HG03571 (cell line): ENCODE data around the gene CCDC30.
"Not testable (repeated sequence)": the region's sequence is repeated elsewhere in the genome, so short reads cannot be mapped to it uniquely, and the experiment has no call there.

Experiments
- ATAC-seq: cut with Tn5 transposase; IDR thresholded peaks from one replicate; pipeline ENCODE4 v1.9.1; 2021; ENCODE audit not compliant: unreplicated experiment

The CCDC30 gene

DNA sequence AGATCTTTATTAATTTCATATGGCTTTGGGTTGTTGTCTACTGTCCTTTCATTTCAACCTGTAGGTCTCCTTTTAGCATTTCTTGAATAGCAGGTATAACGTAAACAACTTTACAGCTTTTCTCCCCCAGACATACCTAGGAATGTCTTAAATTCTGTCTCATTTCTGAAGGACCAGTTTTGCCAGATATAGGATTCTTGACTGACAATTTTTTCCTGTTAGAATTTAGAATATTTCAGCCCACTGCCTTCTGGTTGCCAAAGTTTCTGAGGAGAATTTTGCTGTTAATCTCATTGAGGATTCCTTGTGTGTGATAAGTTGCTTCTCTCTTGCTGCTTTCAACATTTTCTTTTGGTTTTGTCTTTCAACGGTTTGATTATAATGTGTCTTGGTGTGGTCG is 60.1 kb downstream of the CCDC30 start:
- ATAC-seq: no peak

DNA sequence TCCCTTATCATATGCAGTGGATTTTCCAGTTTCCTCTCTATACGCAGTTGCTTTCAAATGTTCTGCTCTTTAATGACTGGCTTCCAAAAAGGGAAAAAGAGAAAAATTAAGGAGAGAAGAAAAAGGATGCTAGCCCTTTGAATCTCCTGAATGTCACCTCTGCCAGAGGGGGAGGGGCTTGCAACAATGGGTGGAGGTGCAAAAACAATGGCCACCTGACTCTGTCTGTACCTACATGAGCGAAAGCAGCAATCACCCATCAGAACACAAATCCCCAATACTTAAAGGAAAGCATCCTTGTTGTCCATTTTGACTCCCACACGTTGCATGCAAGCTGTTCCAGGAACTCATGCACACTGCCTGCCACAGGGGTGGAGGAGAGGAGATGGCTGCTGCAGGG is 61.2 kb downstream of the CCDC30 start:
- no peak for ATAC-seq

DNA sequence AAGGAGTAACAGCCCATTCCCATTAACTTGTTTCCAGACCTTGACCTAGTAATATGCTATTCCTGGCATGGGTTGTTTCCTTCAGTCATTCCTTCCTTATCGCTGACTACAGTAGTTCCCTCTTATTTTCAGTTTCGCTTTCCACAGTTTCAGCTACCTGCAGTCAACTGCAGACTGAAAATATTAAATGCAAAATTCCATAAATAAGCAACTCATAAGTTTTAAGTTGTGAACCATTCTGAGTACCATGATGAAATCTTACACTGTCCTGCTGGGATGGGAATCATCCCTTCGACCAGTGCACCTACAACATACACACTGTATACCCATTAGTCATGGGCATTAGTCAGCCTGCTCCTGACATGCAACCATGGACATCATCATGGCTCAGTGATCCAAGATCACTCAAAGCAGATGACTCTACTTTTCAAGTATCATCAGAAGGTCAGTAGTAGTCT is 66.7 kb downstream of the CCDC30 start:
- ATAC-seq: no peak

DNA sequence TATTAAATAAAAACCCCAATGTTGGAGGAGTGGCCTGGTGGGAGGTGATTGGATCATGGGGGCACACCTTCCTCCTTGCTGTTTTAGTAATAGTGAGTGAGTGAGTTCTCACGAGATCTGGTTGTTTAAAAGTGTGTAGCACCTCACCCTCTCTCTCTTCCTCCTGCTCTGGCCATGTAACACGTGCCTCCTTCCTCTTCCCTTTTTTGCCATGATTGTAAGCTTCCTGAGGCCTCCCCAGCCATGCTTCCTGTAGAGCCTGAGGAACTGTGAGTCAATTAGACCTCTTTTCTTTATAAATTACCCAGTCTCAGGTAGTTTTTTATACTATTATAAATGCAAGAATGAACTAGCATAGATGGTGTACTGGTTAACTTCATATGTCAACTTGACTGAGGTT is 68.0 kb downstream of the CCDC30 start:
- ATAC-seq: no peak

DNA sequence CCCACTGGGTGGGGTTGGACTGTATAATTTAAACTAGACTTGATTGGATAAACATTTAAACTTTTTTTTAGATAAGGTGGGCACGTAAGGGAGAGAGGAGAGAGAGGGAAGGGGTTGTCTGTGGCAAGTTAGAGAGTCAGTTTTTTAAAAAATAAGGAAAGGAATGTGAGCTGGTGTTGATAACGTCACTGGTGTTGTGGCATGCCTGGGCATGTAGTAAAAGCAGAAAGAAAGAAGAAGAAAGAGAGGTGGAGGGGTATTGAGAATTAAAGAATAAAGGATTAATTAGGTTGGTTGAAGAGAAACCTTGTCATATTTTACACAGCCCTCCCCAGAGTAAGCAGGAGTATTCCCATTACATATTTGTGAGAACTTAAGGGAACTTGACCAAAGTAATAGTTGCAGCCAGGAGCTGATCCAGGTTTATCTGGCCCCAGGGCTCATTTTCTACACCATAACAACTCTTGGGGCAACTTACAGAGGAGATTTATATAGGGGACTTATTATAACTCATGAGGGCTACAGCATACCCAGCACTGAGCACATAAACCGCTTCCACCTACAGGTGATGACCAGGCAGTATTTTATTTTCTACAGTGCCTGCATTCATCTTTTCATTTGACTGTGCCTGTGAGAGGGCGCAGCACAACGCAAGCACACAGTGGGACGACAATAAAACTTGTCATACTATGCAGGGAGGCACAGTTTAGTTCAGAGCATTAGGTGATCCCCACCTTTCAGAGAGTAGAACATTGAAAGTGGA is 70.2 kb downstream of the CCDC30 start:
- ATAC-seq: no peak

DNA sequence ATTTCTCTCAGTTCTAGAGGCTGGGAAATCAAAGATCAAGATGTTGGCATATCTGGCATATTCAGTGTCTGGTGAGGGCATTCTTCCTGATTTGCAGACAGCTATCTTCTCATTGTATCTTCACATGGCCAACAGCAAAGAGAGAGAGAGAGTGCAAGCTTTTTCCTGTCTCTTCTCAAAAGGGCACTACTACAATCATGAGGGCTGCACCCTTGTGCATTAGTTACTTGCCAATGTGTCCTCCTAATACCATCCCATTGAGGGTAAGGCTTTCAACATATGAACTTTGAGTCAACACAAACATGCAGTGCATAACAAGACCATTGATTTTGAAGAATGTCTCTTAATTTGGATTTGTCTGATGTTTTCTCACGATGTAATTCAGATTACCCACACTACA is 78.0 kb downstream of the CCDC30 start:
- no peak for ATAC-seq

DNA sequence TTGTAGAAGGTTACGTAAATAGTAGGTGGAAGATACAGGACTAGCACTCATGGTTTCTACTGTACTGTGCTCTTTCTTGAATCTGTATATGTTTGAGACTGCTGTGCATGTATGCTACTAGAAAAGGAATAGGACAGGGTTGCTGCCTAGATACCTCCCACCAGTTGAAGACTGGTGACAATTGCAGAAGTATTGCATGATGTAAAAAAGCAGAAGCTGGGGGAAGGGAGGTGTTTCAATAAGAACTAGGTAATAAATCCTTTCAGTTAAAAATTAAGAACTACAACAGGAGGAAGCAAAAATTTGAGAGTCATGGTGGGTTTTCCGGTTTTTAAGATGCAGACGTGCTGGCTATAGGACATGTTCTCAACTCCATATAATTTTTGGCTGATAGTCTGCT is 88.1 kb downstream of the CCDC30 start:
- no peak for ATAC-seq

DNA sequence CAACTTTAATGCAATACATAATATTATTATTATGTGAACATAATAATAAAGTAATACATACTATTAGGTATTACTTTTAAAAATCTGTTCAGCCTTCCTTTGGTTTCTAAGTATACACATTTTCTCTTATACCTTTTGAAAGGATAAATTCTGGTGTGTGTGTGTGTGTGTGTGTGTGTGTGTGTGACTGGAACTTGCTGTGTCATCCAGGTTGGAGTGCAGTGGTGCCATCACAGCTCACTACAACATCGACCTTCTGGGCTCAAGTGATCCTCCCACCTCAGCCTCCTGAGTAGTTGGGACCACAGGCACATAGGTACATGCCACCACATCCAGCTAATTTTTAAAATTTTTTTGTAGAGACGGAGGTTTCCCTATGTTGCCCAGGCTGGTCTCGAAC is 88.5 kb downstream of the CCDC30 start:
- no peak for ATAC-seq

DNA sequence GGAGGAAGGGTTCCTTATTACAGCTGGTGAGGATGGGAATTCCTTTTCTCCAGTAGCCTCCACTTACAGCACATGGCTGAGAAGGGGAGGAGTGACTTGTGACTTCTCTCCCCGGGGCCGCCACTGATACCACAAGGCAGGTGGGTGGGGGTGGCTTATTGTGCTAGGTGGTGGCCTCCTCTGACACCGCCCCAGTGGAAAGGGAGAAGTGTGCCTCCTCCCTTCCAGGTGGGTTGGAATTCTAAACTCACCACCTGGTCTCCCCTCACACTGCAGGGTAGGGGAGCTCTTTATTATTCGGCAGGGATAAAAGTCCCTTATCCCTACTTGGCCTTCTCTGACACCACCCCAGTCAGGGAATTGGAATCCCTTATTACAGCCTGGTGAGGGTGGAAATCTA is 89.5 kb downstream of the CCDC30 start:
- no peak for ATAC-seq

DNA sequence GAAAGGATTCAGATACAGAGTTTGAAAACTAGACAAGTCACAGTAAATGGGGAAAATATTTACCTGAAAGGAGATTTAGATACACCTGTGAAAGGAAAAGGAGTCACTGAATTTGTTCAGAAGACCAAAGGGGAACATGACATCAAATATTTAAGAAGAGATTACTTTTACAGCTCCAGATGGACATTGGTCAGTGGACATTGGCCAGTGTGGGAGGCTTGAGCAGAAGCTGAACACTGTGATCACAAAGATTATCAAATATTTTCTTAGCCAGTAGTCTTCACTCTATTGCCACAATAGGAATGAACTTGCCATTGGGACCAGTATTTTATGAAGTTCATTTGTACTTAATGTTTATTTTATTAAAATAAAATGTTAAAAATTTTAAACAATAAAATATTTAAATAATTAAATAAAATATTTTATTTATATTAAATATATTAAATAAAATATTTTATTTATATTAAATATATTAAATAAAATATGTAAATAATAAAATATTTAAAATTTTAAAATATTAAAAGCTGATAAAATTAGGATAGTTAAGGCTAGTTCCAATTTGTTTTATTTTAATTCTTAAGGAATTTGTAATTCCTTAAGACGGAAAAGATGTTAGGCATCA is 94.3 kb downstream of the CCDC30 start:
- no peak for ATAC-seq

DNA sequence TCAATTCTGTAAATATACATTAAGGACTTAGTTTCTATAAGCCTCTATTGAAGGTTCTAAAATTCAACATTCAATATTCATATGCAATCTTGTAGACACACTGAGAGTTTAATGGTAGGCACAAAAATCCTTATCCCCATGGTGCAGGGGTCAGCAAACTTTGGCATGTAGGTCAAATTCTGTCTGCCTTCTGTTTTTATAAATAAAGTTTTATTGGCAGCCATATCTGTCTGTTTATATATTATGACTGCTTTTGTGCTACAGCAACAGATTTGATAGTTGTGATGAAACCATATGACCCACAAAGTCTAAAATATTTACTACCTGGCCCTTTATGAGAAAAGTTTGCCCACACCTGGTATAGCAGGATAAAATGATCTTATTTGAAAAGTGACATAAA is 104.0 kb downstream of the CCDC30 start:
- no peak for ATAC-seq

DNA sequence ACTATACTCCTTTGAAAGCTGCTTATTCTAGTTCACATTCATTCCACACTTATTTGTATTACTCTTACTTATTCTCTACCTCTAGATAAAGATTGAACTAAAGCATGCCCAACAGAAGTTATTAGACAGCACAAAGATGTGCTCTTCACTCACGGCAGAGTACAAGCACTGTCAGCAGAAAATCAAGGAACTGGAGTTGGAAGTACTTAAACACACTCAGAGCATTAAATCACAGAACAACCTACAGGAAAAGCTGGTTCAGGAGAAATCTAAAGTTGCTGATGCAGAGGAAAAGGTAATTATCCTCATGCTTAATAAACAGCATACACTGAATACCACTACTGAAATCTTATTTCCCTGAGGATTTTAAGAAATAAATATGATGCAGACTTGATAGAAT is 113.8 kb downstream of the CCDC30 start:
- ATAC-seq: no peak

DNA sequence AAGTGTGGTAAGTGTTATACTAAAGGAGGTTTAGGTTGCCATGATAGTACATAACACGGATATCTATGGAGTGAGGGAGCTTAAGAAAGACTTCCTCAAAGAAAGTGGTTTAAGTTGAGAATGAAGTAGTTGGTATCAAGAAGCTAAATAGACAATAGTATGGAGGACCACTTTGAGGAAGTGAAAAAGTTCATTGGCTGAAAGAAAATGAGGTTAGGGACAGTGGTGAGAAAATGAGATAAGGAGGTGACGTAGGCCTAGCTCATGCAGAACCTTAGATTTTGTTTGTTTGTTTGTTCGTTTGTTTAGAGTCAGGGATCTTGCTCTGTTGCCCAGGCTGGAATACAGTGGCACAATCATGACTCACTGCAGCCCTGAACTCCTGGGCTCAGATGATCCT is 122.9 kb downstream of the CCDC30 start:
- no peak for ATAC-seq

DNA sequence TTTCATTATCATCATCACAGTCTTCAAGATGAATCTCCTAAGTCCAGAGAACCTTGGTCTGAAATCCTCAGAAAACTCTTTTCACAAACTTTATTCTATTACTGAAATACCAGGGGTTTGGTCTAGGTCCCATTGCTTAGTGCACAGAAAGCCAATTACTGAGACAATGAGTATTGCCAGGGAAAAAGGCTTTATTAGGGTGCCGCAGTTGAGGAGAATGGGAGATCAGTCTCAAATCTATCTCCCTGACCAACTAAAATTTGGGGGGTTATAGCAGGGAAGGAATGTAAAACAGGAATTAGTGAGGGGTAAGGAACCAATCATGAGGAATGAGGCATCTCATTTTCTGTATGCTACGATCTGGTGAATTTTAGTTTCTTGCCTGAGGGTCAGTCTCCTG is 124.7 kb downstream of the CCDC30 start:
- ATAC-seq: no peak

DNA sequence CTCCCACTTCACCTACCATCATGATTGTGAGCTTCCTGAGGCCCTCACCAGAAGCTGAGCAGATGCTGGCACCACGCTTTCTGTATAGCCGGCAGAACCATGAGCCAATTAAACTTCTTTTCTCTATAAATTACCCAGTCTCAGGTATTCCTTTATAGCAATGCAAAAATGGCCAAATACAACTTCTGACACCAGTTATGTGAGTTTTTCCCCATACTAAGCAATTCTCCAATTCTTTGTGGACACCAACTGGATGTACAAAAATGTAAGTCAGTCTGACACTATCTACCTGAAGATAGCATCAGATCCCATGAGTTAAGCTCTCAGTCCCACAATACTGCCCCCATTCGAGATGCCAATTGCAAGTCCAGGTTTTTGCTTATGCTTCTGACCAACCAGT is 129.7 kb downstream of the CCDC30 start:
- no peak for ATAC-seq

DNA sequence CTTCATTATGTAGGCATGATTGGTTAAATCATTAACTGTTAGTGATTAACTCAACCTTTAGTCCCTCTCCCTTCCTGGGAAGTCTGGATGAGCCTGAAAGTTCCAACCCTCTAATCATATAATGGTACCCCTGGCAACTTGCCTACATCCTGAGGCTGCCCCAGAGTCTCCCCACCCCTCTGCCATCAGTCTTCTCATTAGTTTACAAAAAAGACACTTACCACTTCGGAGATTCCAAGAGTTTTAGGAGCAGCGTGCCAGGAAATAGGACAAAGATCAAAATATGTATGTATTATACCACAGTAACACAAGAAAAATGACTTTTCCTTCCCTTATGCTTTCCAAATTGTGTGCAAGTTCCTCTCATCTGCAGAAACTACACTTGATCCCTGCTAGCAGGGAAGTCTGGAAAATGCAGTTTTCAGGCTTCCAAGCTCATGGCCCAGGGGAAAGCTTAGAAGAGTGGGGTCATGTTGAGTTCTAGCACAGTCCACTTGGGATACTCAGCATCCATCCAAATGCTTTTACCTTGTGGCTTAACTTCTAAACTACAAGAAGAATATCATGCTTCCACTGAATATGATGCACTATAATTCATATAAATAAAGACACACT is 130.5 kb downstream of the CCDC30 start:
- ATAC-seq: no peak

DNA sequence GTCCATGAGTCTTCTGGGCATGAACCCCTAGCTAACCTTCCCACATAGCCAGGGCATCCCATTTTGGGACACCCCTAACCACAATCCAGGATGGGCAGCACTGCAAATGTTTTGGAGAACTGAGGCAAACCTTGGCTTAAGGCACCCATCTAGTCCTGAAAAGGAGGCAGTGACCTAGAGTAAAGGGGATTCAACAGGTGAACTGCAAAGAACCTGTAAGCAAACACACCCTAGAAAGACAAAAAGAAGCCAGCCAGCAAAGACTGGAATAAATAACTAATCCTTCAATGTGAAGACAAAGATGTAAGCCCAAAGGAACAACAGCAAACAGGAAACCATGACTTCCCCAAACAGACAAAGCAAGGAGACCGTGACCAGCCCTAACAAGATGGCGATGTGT is 138.4 kb downstream of the CCDC30 start:
- ATAC-seq: no peak

DNA sequence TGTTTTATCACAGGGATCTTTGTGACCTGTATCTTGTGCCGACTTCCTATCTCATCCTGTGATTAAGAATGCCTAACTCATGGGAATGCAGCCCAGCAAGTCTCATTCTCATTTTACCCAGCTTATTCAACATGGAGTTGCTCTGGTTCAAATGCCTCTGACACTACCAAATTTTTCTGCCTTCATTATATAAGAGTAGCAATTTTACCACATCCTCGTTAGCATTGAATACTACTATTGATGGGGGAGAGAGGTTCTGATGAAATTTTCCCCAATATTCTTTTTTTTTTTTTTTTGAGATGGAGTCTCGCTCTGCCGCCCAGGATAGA is 150.7 kb downstream of the CCDC30 start:
- no peak for ATAC-seq

DNA sequence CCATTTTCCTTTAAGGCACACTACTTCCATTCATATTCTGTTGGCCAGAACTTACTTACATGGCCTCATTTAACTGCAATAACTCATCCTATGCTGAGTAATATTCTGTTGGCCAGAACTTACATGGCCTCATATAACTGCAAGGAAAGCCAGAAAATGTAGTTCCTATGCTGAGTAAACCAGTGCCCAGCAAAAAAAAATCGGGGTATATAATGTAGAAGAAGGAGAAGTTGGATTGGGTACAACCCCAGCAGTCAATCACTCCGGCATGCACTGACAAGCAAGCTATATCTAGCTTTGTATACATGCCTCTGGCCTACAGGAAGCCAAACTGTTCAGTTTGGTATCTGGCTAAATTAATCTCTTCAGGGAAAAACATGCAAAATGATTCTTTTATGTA is 155.8 kb downstream of the CCDC30 start:
- ATAC-seq: no peak

DNA sequence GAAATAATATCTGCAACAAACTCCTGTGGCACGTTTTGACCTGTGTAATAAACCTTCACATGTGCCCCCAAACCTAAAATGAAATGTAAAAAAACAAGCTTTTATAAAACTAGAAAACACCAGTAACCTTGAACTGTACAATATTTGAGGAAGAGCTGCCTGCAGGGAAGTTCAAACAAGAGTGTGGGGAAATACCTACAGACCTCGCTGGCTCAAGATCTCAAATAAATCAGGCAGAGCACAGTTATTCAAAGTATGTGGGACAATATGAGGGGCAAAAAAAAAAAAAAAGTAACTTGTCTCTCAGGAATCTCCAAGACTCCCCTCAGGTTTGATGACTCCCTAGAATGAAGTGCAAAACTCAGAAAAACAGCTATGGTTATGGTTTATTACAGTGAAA is 157.2 kb downstream of the CCDC30 start:
- ATAC-seq: no peak

DNA sequence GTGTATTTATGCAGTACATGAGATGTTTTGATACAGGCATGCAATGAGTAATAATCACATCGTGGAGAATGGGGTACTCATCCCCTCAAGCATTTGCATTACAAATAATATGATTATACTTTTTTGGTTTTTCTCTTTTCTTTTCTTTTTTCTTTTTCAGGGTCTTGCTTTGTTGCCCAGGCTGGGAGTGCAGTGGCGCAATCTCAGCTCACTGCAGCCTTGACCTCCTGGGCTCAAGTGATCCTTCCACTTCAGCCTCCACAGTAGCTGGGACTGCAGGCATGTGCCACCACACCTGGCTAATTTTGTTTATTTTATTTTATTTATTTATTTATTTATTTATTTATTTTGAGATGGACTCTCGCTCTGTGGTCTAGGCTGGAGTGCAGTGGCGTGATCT is 158.1 kb downstream of the CCDC30 start:
- not testable (repeated sequence) for ATAC-seq

DNA sequence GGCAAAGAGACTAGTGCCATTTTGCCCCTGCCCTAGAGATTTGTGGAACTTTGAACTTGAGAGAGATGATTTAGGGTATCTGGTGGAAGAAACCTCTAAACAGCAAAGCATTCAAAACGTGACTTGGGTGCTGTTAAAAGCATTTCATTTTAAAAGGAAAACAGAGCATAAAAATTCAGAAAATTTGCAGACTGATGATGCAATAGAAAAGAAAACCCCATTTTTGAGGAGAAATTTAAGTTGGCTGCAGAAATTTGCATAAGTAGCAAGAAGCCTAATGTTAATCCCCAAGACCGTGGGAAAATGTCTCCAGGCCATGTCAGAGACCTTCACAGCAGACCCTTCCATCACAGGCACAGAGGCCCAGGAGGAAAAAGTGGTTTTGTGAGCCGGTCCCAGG is 164.1 kb downstream of the CCDC30 start:
- not testable (repeated sequence) for ATAC-seq

DNA sequence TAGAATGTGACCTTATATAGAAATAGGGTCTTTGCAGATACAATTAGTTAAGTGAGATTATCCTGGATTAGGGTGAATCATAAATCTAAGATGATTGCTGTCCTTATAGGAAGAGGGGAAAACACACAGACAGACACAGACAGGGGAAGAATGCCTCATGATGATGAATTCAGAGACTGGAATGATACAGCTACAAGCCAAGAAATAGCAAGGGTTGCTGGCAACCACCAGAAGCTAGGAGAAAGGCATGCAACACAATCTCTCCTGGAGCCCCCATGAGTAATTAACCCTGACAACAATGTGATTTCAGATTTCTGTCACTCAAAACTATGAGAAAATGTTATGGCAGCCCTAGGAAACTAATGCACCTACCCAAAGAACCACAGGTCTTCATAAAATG is 176.0 kb downstream of the CCDC30 start:
- no peak for ATAC-seq
